HEK293T (cell line): ENCODE measurements around the gene AOAH.

ENCODE experiments used
- CTCF ChIA-PET: fragments of 350-600 bp; formaldehyde crosslinking; extraction: SDS; loops from one replicate; lab custom pipeline; 2021; ENCODE audit warnings: antibody characterized with exemption, inconsistent platforms; lab: Yijun Ruan, JAX
- POLR2A ChIA-PET: fragments of 350-600 bp; formaldehyde crosslinking; extraction: SDS; loops from one replicate; lab custom pipeline; 2020; ENCODE audit warnings: antibody characterized with exemption, inconsistent platforms; lab: Yijun Ruan, JAX
- DNase-seq: peaks from one replicate; pipeline ENCODE4 v3.0.0; 2012; ENCODE audit warnings: mixed read lengths; ENCODE audit errors: extremely low spot score
- ARNT ChIP-seq: fragments of 450-650 bp; IDR thresholded peaks from 2 replicates; pipeline ENCODE4 v1.6.1; 2017; ENCODE audit warnings: mild to moderate bottlenecking
- BHLHE40 ChIP-seq: fragments of 450-650 bp; IDR thresholded peaks from 2 replicates; pipeline ENCODE4 v1.6.1; 2016; ENCODE audit warnings: mild to moderate bottlenecking, moderate library complexity, borderline replicate concordance
- CTBP1 ChIP-seq: fragments of 450-650 bp; IDR thresholded peaks from 2 replicates; pipeline ENCODE4 v1.6.1; 2016; ENCODE audit warnings: borderline replicate concordance
- ELF4 ChIP-seq: fragments of 450-650 bp; IDR thresholded peaks from 2 replicates; pipeline ENCODE4 v1.6.1; 2017; ENCODE audit warnings: antibody characterized with exemption
- FOXA1 ChIP-seq: fragments of 450-650 bp; IDR thresholded peaks from 2 replicates; pipeline ENCODE4 v1.6.1; 2016; ENCODE audit warnings: mild to moderate bottlenecking
- FOXK2 ChIP-seq: fragments of 450-650 bp; IDR thresholded peaks from 2 replicates; pipeline ENCODE4 v1.6.1; 2016; ENCODE audit warnings: mild to moderate bottlenecking
- FOXM1 ChIP-seq: fragments of 450-650 bp; IDR thresholded peaks from 2 replicates; pipeline ENCODE4 v1.6.1; 2017; ENCODE audit warnings: mild to moderate bottlenecking, borderline replicate concordance
- HDGF ChIP-seq: fragments of 450-650 bp; IDR thresholded peaks from 2 replicates; pipeline ENCODE4 v1.6.1; 2017; ENCODE audit warnings: antibody characterized with exemption, borderline replicate concordance
- L3MBTL2 ChIP-seq: fragments of 450-650 bp; conservative IDR thresholded peaks from 2 replicates; pipeline ENCODE4 v1.6.1; 2016; ENCODE audit warnings: mild to moderate bottlenecking
- LEF1 ChIP-seq: fragments of 450-650 bp; IDR thresholded peaks from 2 replicates; pipeline ENCODE4 v1.6.1; 2017; ENCODE audit warnings: mild to moderate bottlenecking, borderline replicate concordance
- NFRKB ChIP-seq: fragments of 450-650 bp; IDR thresholded peaks from 2 replicates; pipeline ENCODE4 v1.6.1; 2016; ENCODE audit warnings: mild to moderate bottlenecking, moderate library complexity
- PKNOX1 ChIP-seq: fragments of 450-650 bp; IDR thresholded peaks from 2 replicates; pipeline ENCODE4 v1.6.1; 2016
- SP1 ChIP-seq: fragments of 450-650 bp; IDR thresholded peaks from 2 replicates; pipeline ENCODE4 v1.6.1; 2017
- SUZ12 ChIP-seq: fragments of 450-650 bp; IDR thresholded peaks from 2 replicates; pipeline ENCODE4 v1.6.1; 2016; ENCODE audit warnings: mild to moderate bottlenecking
- TARDBP ChIP-seq: fragments of 450-650 bp; IDR thresholded peaks from 2 replicates; pipeline ENCODE4 v1.6.1; 2016
- ZNF384 ChIP-seq: fragments of 450-650 bp; IDR thresholded peaks from 2 replicates; pipeline ENCODE4 v1.6.1; 2016

AOAH gene

GRCh38 chr7:36601601-36602000, 122.7 kb downstream of the AOAH start:
- ChIA-PET CTCF (no interaction called here), POLR2A (no interaction called here)
- TF ChIP-seq CTBP1, result no peak
- TF ChIP-seq ARNT, result no peak
- no peak for TF ChIP-seq FOXK2
- no peak for TF ChIP-seq SP1
- TF ChIP-seq L3MBTL2, result no peak
- TF ChIP-seq BHLHE40, result no peak
- TF ChIP-seq FOXM1, result no peak
- no peak for TF ChIP-seq ELF4
- TF ChIP-seq LEF1, result no peak
- TF ChIP-seq FOXA1, result no peak
- TF ChIP-seq HDGF, result no peak
- no peak for TF ChIP-seq ZNF384
- no peak for TF ChIP-seq NFRKB
- TF ChIP-seq PKNOX1, result no peak
- TF ChIP-seq TARDBP, result no peak
- TF ChIP-seq SUZ12, result no peak
- DNase-seq, result no peak

GRCh38 chr7:36600869-36601530, 123.3 kb downstream of the AOAH start:
- no peak for DNase-seq
- CTCF ChIA-PET, result no interaction called here

GRCh38 chr7:36600314-36600682, 124.0 kb downstream of the AOAH start:
- no peak for DNase-seq
- TF ChIP-seq SUZ12 (no peak), CTBP1 (no peak), PKNOX1 (no peak), BHLHE40 (no peak), SP1 (no peak), TARDBP (no peak), FOXA1 (no peak), NFRKB (no peak), FOXK2 (no peak), HDGF (no peak), L3MBTL2 (no peak), ZNF384 (no peak), ARNT (no peak), ELF4 (no peak), LEF1 (no peak), FOXM1 (no peak)
- ChIA-PET CTCF (no interaction called here), POLR2A (no interaction called here)

More at GRCh38 chr7:36600869-36601530, 123.3 kb downstream of the AOAH start:
- TF ChIP-seq TARDBP (no peak), ELF4 (no peak), FOXK2 (no peak), FOXM1 (no peak), CTBP1 (no peak), PKNOX1 (no peak), HDGF (no peak), NFRKB (no peak), BHLHE40 (no peak), SP1 (no peak), L3MBTL2 (no peak), ARNT (no peak), FOXA1 (no peak), ZNF384 (no peak), LEF1 (no peak), SUZ12 (no peak)
- POLR2A ChIA-PET, result no interaction called here

- ChIA-PET CTCF (no interaction called here), POLR2A (no interaction called here)
- TF ChIP-seq ARNT (no peak), FOXK2 (no peak), SUZ12 (no peak), FOXM1 (no peak), L3MBTL2 (no peak), SP1 (no peak), TARDBP (no peak), ELF4 (no peak), CTBP1 (no peak), HDGF (no peak)
- no peak for DNase-seq
These were observed 124.5 kb downstream of the AOAH start for GRCh38 chr7:36599645-36600313.

- TF ChIP-seq L3MBTL2 (no peak), FOXK2 (no peak), SP1 (no peak), NFRKB (no peak), FOXM1 (no peak)
- CTCF ChIA-PET, result no interaction called here
- no peak for DNase-seq
- POLR2A ChIA-PET, result no interaction called here
These were observed 126.1 kb downstream of the AOAH start for GRCh38 chr7:36598054-36598674.
